WTC11 (cell line): ENCODE results near the gene ORMDL2.

Experiments used
- CREM ChIP-seq: sonication (generic); formaldehyde crosslinking; IDR thresholded peaks from 2 replicates; pipeline ENCODE4 v1.8.1; 2022; ENCODE audit warnings: mild to moderate bottlenecking, missing genetic modification reagents, moderate library complexity
- PRRX2 ChIP-seq: fragments of 250-450 bp; sonication (Bioruptor Pico); IDR thresholded peaks from 2 replicates; pipeline ENCODE4 v1.8.0; 2021; ENCODE audit warnings: mild to moderate bottlenecking
- SP1 ChIP-seq: sonication (generic); formaldehyde crosslinking; conservative IDR thresholded peaks from 2 replicates; pipeline ENCODE4 v1.8.1; 2022; ENCODE audit warnings: missing genetic modification reagents
- TEAD4 ChIP-seq: sonication (generic); formaldehyde crosslinking; IDR thresholded peaks from 2 replicates; pipeline ENCODE4 v1.8.0; 2022; ENCODE audit warnings: mild to moderate bottlenecking, missing genetic modification reagents
- ZNF671 ChIP-seq: fragments of 250-450 bp; sonication (Bioruptor Pico); IDR thresholded peaks from 2 replicates; pipeline ENCODE4 v1.8.0; 2021; ENCODE audit warnings: mild to moderate bottlenecking
- TF ChIP-seq, protein P1 (sequence below): fragments of 200-600 bp; IDR thresholded peaks from 2 replicates; pipeline ENCODE4 v1.8.0; 2022; ENCODE audit warnings: antibody characterized with exemption
- TF ChIP-seq, protein P2 (sequence below): sonication (generic); formaldehyde crosslinking; IDR thresholded peaks from 2 replicates; pipeline ENCODE4 v1.8.0; 2022; ENCODE audit warnings: missing genetic modification reagents

GRCh38 chr12:55847603-55848291, 29.9 kb downstream of the ORMDL2 start:
- TF ChIP-seq, protein P1, sequence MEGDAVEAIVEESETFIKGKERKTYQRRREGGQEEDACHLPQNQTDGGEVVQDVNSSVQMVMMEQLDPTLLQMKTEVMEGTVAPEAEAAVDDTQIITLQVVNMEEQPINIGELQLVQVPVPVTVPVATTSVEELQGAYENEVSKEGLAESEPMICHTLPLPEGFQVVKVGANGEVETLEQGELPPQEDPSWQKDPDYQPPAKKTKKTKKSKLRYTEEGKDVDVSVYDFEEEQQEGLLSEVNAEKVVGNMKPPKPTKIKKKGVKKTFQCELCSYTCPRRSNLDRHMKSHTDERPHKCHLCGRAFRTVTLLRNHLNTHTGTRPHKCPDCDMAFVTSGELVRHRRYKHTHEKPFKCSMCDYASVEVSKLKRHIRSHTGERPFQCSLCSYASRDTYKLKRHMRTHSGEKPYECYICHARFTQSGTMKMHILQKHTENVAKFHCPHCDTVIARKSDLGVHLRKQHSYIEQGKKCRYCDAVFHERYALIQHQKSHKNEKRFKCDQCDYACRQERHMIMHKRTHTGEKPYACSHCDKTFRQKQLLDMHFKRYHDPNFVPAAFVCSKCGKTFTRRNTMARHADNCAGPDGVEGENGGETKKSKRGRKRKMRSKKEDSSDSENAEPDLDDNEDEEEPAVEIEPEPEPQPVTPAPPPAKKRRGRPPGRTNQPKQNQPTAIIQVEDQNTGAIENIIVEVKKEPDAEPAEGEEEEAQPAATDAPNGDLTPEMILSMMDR = no peak
- TF ChIP-seq TEAD4 = no peak
- TF ChIP-seq, protein P2, sequence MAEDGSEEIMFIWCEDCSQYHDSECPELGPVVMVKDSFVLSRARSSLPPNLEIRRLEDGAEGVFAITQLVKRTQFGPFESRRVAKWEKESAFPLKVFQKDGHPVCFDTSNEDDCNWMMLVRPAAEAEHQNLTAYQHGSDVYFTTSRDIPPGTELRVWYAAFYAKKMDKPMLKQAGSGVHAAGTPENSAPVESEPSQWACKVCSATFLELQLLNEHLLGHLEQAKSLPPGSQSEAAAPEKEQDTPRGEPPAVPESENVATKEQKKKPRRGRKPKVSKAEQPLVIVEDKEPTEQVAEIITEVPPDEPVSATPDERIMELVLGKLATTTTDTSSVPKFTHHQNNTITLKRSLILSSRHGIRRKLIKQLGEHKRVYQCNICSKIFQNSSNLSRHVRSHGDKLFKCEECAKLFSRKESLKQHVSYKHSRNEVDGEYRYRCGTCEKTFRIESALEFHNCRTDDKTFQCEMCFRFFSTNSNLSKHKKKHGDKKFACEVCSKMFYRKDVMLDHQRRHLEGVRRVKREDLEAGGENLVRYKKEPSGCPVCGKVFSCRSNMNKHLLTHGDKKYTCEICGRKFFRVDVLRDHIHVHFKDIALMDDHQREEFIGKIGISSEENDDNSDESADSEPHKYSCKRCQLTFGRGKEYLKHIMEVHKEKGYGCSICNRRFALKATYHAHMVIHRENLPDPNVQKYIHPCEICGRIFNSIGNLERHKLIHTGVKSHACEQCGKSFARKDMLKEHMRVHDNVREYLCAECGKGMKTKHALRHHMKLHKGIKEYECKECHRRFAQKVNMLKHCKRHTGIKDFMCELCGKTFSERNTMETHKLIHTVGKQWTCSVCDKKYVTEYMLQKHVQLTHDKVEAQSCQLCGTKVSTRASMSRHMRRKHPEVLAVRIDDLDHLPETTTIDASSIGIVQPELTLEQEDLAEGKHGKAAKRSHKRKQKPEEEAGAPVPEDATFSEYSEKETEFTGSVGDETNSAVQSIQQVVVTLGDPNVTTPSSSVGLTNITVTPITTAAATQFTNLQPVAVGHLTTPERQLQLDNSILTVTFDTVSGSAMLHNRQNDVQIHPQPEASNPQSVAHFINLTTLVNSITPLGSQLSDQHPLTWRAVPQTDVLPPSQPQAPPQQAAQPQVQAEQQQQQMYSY (CRISPR knock-in tag) = no peak
- no peak for TF ChIP-seq ZNF671
- TF ChIP-seq CREM (CRISPR knock-in tag) = no peak
- TF ChIP-seq PRRX2 = no peak
- TF ChIP-seq SP1 (CRISPR knock-in tag) = no peak
